Fibroblast of lung (primary cell): ENCODE measurements around the gene HOXC11. TPM values are rescaled to one million over a fixed set of nuclear protein-coding genes. Genes with fewer than 3 reads are reported as not detected.

Experiments used
- DNase-seq, 2 donors: peaks; one replicate each; pipeline versions ENCODE4 v3.0.0 to v3.0.0-alpha.2; 2010; ENCODE audit warnings: low read depth in 2 of 2
- H2AFZ ChIP-seq: 2 replicates; pipeline ENCODE4 v1.5.1; 2012; ENCODE audit warnings: low read length, control low read depth, inconsistent platforms
- H3K27ac ChIP-seq: 2 replicates; pipeline ENCODE4 v1.5.1; 2011; ENCODE audit warnings: low read length, control low read depth; ENCODE audit not compliant: insufficient read depth
- H3K27me3 ChIP-seq: 2 replicates; pipeline ENCODE4 v1.5.1; 2011; ENCODE audit warnings: mild to moderate bottlenecking, low read length; ENCODE audit not compliant: control insufficient read depth, insufficient read depth
- H3K36me3 ChIP-seq: 2 replicates; pipeline ENCODE4 v1.5.1; 2011; ENCODE audit warnings: low read length; ENCODE audit not compliant: control insufficient read depth, insufficient read depth
- H3K4me1 ChIP-seq: 2 replicates; pipeline ENCODE4 v1.5.1; 2011; ENCODE audit warnings: low read length; ENCODE audit not compliant: control insufficient read depth, insufficient read depth; ENCODE audit errors: extremely low read depth
- H3K4me2 ChIP-seq: 2 replicates; pipeline ENCODE4 v1.5.1; 2011; ENCODE audit warnings: low read length, control low read depth; ENCODE audit not compliant: insufficient read depth; ENCODE audit errors: extremely low read depth
- H3K4me3 ChIP-seq, 4 experiments: fragments of 200-600 bp in 1 of 4; sonication (generic) in 1 of 4; replicated peaks in 1 of 4; 2 replicates each; pipeline ENCODE4 v1.5.1; 2011 to 2016; ENCODE audit warnings: low read length in 4 of 4, low read depth in 3 of 4, mild to moderate bottlenecking in 3 of 4, control low read depth in 2 of 4, inconsistent platforms in 1 of 4, mixed read lengths in 1 of 4; ENCODE audit not compliant: insufficient read depth in 1 of 4; ENCODE audit errors: control extremely low read depth in 1 of 4
- H3K79me2 ChIP-seq: 2 replicates; pipeline ENCODE4 v1.5.1; 2012; ENCODE audit warnings: mild to moderate bottlenecking, low read length, inconsistent platforms; ENCODE audit not compliant: control insufficient read depth, insufficient read depth
- H3K9ac ChIP-seq: 2 replicates; pipeline ENCODE4 v1.5.1; 2011; ENCODE audit warnings: mild to moderate bottlenecking, low read length, control low read depth; ENCODE audit not compliant: insufficient read depth
- H3K9me3 ChIP-seq: 2 replicates; pipeline ENCODE4 v1.5.1; 2012; ENCODE audit warnings: low read depth, low read length; ENCODE audit not compliant: control insufficient read depth, insufficient read depth
- H4K20me1 ChIP-seq: 2 replicates; pipeline ENCODE4 v1.5.1; 2011; ENCODE audit warnings: low read length; ENCODE audit not compliant: control insufficient read depth, insufficient read depth; ENCODE audit errors: extremely low read depth
- EZH2 ChIP-seq: IDR thresholded peaks from 2 replicates; pipeline ENCODE4 v1.5.1; 2012; ENCODE audit warnings: low read length, control low read depth, mild to moderate bottlenecking; ENCODE audit errors: missing control alignments
- polyA plus RNA-seq, 2 donors: library from polyadenylated mRNA; depleted of rRNA in 1 of 2; stranded (reverse) in 1 of 2; unstranded in 1 of 2; fragments of >200 nt; gene quantifications; 2 replicates each; pipeline ENCODE4 v1.2.1, GENCODE V29; 2011 to 2012; ENCODE audit warnings: missing spikeins in 1 of 2
- total RNA-seq: library from RNA; depleted of rRNA; stranded (reverse); fragments of >200 nt; gene quantifications from 2 replicates; pipeline ENCODE4 v1.2.1, GENCODE V29; 2014
- TF ChIP-seq, protein P1 (sequence below), 2 donors: IDR thresholded peaks in 1 of 2; conservative IDR thresholded peaks in 1 of 2; 1 replicate in 1 of 2; 2 replicates in 1 of 2; pipeline ENCODE4 v1.5.1; 2011 to 2012; ENCODE audit warnings: low read length in 2 of 2, control low read depth in 1 of 2, inconsistent platforms in 1 of 2, low read depth in 1 of 2, mild to moderate bottlenecking in 1 of 2

The HOXC11 gene
- total and polyA plus RNA-seq, 2 donors (not counting 1 experiment from before 2014, with no cell fraction given) = not detected

DNA sequence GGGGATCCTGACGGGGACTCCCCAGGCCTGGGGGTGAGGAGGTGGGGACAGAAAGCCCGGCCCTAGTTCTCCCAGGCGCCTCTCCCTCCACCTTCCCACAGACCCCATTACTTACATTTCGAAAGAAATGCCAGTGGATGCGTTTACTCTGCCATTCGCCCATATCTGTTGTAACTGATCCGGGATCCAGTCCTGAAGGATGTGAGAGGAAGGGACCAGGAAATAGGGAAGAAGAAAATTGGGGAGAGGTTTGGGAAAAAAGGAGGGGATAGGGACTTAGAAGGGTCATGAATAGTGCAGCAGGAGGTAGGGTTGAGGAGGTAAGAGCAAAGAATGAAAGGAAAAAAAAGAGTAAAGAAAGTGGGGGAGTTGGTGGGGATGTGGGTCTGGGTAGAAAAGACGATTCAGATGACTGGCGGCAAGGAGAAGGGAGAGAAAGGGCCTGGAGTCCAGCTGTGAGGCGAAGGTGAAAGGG lies 17.1 kb upstream of the HOXC11 start:
- Histone ChIP-seq H3K4me3 (no peak overlapping the region), H3K36me3 (no peaks in the 10 kb centered on the region), H3K9me3 (no peaks in the 10 kb centered on the region), H3K79me2 (no peaks in the 10 kb centered on the region), H3K27me3 (peaks cover 96% of the 10 kb centered on the region), H3K27ac (no peak overlapping the region), H3K4me2 (no peak overlapping the region), H4K20me1 (no peaks in the 10 kb centered on the region), H3K4me1 (no peaks in the 10 kb centered on the region), H2AFZ (no peak overlapping the region), H3K9ac (no peak overlapping the region)
- TF ChIP-seq EZH2 = peak; percentile 82
- TF ChIP-seq, protein P1, sequence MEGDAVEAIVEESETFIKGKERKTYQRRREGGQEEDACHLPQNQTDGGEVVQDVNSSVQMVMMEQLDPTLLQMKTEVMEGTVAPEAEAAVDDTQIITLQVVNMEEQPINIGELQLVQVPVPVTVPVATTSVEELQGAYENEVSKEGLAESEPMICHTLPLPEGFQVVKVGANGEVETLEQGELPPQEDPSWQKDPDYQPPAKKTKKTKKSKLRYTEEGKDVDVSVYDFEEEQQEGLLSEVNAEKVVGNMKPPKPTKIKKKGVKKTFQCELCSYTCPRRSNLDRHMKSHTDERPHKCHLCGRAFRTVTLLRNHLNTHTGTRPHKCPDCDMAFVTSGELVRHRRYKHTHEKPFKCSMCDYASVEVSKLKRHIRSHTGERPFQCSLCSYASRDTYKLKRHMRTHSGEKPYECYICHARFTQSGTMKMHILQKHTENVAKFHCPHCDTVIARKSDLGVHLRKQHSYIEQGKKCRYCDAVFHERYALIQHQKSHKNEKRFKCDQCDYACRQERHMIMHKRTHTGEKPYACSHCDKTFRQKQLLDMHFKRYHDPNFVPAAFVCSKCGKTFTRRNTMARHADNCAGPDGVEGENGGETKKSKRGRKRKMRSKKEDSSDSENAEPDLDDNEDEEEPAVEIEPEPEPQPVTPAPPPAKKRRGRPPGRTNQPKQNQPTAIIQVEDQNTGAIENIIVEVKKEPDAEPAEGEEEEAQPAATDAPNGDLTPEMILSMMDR (conservative IDR thresholded peaks at IDR 0.05 in 1 of 2, IDR thresholded peaks at IDR 0.05 in 1 of 2; ENCODE audit: low read depth in 1 of 2, low read length in 2 of 2) = no peak
- no peak for DNase-seq

DNA sequence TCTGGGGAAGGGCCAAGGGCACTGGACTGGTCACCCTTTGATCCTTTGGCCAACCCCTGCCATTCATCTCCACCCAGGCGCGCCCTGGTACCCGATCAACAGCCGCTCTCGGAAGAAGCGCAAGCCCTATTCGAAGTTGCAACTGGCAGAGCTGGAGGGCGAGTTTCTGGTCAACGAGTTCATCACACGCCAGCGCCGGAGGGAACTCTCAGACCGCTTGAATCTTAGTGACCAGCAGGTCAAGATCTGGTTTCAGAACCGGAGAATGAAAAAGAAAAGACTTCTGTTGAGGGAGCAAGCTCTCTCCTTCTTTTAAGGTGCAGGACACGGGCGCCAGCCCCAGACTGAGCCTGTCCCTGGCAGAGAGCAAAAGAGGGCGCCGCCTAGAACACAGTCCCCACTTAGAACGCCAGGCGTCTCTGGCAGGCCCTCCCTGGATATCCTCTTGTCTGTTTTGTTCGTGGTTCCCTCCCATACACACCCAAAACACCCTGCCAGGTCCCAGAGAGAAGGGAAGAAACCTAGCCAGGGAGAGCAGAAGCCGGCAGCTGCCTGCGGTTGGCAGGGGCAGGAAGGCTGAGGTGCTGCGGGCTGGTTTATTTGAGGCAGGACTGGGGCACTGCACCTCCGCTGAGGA lies 16.6 kb upstream of the HOXC11 start:
- Histone ChIP-seq H3K9me3 (no peaks in the 10 kb centered on the region), H3K4me3 (no peak overlapping the region), H3K27ac (no peak overlapping the region), H4K20me1 (no peaks in the 10 kb centered on the region), H2AFZ (no peak overlapping the region), H3K27me3 (peaks cover 96% of the 10 kb centered on the region), H3K4me2 (no peak overlapping the region), H3K4me1 (no peaks in the 10 kb centered on the region), H3K9ac (no peak overlapping the region), H3K36me3 (no peaks in the 10 kb centered on the region), H3K79me2 (no peaks in the 10 kb centered on the region)
- no peak for TF ChIP-seq EZH2
- TF ChIP-seq, protein P1 (conservative IDR thresholded peaks at IDR 0.05 in 1 of 2, IDR thresholded peaks at IDR 0.05 in 1 of 2; ENCODE audit: low read depth in 1 of 2, low read length in 2 of 2) = no peak
- no peak for DNase-seq

DNA sequence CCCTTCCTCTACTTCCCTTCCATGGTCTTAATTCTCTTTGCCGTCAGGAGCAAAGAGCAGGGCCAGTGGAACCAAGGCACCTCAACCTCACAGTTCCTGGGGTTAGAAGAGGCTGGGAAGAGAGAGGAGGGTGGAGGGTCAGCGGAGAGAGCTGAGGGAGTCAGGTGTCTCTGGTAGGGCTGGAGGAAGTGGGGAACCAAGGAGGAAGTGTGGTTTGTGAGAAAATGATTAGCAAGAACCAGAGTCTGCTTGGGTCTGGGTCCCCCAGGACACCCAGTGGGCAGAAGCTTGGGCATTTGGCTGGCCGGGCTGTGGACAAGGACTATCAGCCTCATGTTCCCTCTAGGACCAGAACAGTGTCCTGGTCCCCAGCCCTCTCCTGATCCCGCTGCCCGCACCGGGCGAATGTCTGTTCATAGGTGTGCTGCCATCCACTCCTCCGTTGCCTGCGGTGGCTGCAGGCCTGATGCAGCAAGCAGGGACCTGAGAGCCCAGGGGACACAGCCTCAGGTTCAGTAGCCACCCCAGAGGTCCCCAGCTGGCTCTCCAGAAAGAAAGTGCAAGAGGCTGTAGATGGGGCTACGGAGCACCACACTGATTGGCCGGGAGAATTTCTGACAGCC lies 15.9 kb upstream of the HOXC11 start:
- no peaks in the 10 kb centered on the region for H3K79me2 ChIP-seq
- no peaks in the 10 kb centered on the region for H3K4me1 ChIP-seq
- no peak overlapping the region for H2AFZ ChIP-seq
- H3K4me3 ChIP-seq = no peak overlapping the region
- H3K4me2 ChIP-seq = no peak overlapping the region
- peaks cover 96% of the 10 kb centered on the region for H3K27me3 ChIP-seq
- no peak for DNase-seq
- H3K36me3 ChIP-seq = no peaks in the 10 kb centered on the region
- no peaks in the 10 kb centered on the region for H4K20me1 ChIP-seq
- no peak overlapping the region for H3K27ac ChIP-seq
- H3K9me3 ChIP-seq = no peaks in the 10 kb centered on the region
- H3K9ac ChIP-seq = no peak overlapping the region
- TF ChIP-seq EZH2 = peak; percentile 50
- TF ChIP-seq, protein P1 (conservative IDR thresholded peaks at IDR 0.05 in 1 of 2, IDR thresholded peaks at IDR 0.05 in 1 of 2; ENCODE audit: low read depth in 1 of 2, low read length in 2 of 2) = no peak
